HL-60 (cell line): ENCODE results near the gene PPP1R37.

Source experiments
- DNase-seq, 2 experiments: peaks; one replicate each; pipeline ENCODE4 v3.0.0-alpha.2; 2010 to 2020; ENCODE audit warnings: low read depth in 1 of 2, low spot score in 1 of 2
- H3K27ac ChIP-seq: fragments of 250-450 bp; sonication (Bioruptor Pico); replicated peaks from 2 replicates; pipeline ENCODE4 v1.5.1; 2020; ENCODE audit warnings: mild to moderate bottlenecking, moderate library complexity
- H3K27me3 ChIP-seq: fragments of 250-450 bp; sonication (Bioruptor Pico); 2 replicates; pipeline ENCODE4 v1.5.1; 2021; ENCODE audit warnings: mild to moderate bottlenecking, moderate library complexity; ENCODE audit not compliant: insufficient read depth, poor library complexity, severe bottlenecking
- H3K4me3 ChIP-seq: replicated peaks from 2 replicates; pipeline ENCODE4 v1.5.1; 2011; ENCODE audit warnings: mild to moderate bottlenecking, control low read depth, low read length; ENCODE audit not compliant: insufficient read depth
- GABPA ChIP-seq: IDR thresholded peaks from 2 replicates; pipeline ENCODE4 v1.6.1; 2012; ENCODE audit warnings: low read depth
- POLR2AphosphoS5 ChIP-seq: IDR thresholded peaks from 2 replicates; pipeline ENCODE4 v1.6.1; 2012; ENCODE audit warnings: low read depth
- SPI1 ChIP-seq: IDR thresholded peaks from 2 replicates; pipeline ENCODE4 v1.6.1; 2012; ENCODE audit warnings: low read depth, mild to moderate bottlenecking, borderline replicate concordance
- TF ChIP-seq, protein P1 (sequence below): IDR thresholded peaks from one replicate; pipeline ENCODE4 v1.5.1; 2011; ENCODE audit warnings: low read length, control low read depth, inconsistent platforms; ENCODE audit not compliant: insufficient read depth
- TF ChIP-seq, protein P2 (sequence below): IDR thresholded peaks from 2 replicates; pipeline ENCODE4 v1.6.1; 2012; ENCODE audit warnings: low read depth; ENCODE audit not compliant: insufficient replicate concordance

The PPP1R37 gene

DNA sequence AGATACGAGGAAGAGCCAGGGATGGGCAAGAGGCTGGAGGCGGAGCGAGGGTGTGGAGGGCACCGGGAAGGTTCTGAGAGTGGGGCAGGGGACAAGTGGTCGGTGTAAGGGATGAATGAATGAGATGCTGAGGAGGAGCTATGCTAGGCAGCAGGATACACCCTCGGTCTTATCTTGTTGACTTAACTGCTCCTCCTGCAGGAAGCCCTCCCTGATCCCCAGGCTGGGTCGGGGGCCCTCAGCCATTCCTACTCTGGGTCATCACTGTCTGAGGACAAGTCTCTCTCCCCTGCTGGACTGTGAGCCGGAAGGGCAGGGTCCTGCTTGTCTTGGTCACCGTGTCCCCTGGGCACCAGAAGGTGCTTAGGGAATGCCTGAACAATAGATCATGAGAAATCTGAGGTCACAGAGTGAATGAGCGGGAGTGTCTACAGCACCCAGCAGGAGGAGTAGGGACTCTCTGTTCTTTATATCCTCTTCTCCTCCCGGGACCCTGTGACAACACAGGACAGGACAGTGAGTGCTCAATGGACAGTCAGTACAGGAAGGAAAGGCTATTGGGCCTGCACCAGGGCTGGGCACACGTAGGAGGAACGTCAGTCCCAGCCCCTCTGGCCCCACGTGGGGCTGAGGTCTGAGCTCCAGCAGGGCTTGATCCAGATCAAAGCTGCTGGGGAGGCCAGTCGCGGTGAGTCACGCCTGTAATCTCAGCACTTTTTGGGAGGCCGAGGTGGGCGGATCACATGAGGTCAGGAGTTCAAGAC lies 61.3 kb downstream of the PPP1R37 start:
- H3K4me3 ChIP-seq: no peak overlapping the region
- DNase-seq: no peak
- TF ChIP-seq GABPA (no peak), SPI1 (no peak), POLR2AphosphoS5 (no peak)
- TF ChIP-seq, protein P1, sequence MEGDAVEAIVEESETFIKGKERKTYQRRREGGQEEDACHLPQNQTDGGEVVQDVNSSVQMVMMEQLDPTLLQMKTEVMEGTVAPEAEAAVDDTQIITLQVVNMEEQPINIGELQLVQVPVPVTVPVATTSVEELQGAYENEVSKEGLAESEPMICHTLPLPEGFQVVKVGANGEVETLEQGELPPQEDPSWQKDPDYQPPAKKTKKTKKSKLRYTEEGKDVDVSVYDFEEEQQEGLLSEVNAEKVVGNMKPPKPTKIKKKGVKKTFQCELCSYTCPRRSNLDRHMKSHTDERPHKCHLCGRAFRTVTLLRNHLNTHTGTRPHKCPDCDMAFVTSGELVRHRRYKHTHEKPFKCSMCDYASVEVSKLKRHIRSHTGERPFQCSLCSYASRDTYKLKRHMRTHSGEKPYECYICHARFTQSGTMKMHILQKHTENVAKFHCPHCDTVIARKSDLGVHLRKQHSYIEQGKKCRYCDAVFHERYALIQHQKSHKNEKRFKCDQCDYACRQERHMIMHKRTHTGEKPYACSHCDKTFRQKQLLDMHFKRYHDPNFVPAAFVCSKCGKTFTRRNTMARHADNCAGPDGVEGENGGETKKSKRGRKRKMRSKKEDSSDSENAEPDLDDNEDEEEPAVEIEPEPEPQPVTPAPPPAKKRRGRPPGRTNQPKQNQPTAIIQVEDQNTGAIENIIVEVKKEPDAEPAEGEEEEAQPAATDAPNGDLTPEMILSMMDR: no peak
- TF ChIP-seq, protein P2, sequence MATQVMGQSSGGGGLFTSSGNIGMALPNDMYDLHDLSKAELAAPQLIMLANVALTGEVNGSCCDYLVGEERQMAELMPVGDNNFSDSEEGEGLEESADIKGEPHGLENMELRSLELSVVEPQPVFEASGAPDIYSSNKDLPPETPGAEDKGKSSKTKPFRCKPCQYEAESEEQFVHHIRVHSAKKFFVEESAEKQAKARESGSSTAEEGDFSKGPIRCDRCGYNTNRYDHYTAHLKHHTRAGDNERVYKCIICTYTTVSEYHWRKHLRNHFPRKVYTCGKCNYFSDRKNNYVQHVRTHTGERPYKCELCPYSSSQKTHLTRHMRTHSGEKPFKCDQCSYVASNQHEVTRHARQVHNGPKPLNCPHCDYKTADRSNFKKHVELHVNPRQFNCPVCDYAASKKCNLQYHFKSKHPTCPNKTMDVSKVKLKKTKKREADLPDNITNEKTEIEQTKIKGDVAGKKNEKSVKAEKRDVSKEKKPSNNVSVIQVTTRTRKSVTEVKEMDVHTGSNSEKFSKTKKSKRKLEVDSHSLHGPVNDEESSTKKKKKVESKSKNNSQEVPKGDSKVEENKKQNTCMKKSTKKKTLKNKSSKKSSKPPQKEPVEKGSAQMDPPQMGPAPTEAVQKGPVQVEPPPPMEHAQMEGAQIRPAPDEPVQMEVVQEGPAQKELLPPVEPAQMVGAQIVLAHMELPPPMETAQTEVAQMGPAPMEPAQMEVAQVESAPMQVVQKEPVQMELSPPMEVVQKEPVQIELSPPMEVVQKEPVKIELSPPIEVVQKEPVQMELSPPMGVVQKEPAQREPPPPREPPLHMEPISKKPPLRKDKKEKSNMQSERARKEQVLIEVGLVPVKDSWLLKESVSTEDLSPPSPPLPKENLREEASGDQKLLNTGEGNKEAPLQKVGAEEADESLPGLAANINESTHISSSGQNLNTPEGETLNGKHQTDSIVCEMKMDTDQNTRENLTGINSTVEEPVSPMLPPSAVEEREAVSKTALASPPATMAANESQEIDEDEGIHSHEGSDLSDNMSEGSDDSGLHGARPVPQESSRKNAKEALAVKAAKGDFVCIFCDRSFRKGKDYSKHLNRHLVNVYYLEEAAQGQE: no peak
- no peak overlapping the region for H3K27ac ChIP-seq
- peaks cover 37% of the 10 kb centered on the region for H3K27me3 ChIP-seq

DNA sequence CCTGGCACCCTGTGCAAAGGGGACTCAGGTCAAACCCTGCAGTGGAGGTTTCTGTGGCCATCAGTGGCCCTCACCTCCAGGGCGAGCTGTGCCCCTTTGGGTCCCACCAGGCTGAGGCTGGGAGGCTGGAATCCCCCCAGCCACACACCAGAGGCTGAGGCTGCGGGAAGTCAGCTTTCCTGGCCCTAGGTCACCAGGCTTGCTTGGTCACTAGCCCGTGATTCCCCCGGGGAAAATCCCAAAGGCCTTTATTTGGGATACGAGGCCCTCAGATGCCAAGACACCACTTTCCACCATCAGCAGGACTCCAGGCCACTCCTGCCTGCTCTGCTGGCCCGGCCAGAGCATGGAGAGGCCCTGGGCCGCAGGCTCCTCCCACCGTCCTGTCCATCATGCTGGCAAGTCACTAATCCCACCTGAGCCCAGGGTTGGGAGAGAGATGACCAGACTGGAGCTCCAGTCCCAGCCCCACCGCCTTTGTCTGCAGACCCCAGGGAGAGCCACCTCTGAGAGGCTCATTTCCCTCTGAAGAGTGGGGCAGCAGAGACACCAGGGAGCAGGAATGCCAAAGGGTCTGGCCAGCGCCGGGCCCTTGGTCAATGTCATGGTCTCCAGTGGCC lies 63.1 kb downstream of the PPP1R37 start:
- Histone ChIP-seq H3K4me3 (no peak overlapping the region), H3K27ac (no peak overlapping the region), H3K27me3 (peaks cover 41% of the 10 kb centered on the region)
- DNase-seq: no peak
- no peak for TF ChIP-seq SPI1
- TF ChIP-seq POLR2AphosphoS5: no peak
- TF ChIP-seq, protein P2: no peak
- no peak for TF ChIP-seq GABPA
- TF ChIP-seq, protein P1: no peak

DNA sequence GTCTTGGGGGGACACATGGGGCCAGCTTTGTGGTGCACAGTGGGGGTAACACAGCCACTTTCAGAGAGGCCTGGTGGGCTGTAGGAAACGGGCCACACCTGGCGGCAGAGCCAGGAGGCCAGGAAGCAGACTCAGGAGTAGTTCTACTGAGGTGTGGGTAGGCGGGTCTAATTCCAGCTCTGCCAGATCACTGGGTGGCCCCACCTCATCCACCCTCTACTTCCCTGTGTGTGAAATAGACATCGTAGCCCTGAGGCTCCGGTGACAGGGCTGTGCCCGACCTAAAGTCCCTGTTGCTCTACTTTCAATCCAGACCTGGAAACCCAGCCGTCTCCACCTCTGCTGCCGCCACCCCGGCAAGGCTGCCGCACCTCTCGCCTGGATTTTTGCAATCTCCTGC lies 63.8 kb downstream of the PPP1R37 start:
- no peak for DNase-seq
- H3K27ac ChIP-seq: no peak overlapping the region
- no peak overlapping the region for H3K4me3 ChIP-seq
- TF ChIP-seq, protein P1: no peak
- H3K27me3 ChIP-seq: peaks cover 44% of the 10 kb centered on the region
